Effector CD8-positive, alpha-beta T cell (primary cell): ENCODE measurements around the gene POGLUT2.

Experiments
- DNase-seq: peaks from one replicate; lab custom pipeline; 2025; lab: John Stamatoyannopoulos, UW
- total RNA-seq, 4 experiments: gene quantifications; one replicate each; lab custom pipeline; 2026; lab: John Stamatoyannopoulos, UW

POGLUT2 gene
- total RNA-seq, result 1.7 to 6.4 (median 3.6) reads per million in 4 experiments

DNA sequence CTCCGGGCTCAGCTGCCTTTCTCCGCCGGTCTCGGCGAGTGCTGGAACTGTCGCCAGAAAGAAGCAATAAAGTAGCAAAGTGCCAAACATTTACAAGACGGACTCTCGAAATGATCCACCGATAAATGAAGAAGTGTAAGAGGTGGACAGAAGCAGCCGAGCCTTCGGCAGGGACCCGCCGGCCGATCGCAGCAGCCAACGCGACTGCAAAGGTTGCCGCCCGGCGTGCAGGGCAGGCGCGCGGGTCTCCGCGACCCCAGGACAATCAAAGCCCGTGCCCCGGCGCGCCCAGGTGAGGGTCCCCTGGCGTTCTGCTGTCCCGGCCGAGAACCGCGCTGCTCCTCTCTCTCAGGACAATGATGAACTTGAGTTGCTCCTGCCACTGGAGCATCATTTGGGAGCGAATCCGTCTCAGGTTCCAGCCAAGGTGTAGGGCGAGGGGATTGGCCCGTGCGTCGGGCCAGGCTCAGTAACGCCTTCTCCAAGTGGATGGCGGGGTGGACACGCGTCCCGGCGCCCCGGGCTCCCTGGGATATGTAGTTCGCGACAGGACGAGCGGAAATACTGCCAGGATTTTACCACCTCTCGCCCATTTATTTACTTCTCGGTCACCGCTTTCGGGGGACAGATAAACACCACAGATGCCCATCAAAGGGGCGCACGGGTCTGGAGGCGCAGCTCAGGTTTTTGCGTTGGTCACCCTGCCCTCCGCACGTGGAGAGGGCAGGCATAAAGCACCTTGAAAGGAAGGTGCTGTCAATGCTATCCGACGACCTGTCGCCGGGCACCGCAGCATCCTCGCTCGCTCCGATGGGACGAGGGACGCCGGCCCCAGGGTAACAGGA is at the start of gene POGLUT2, which contains the start of gene BIVM:
POGLUT2 (minus strand) TSS at position 396 of the 845 bp plus-strand sequence; CDS start at position 90, 306 bp downstream.
BIVM (plus strand) TSS at position 539 of the 845 bp plus-strand sequence. CDS start 8,149 bp downstream, outside the sequence.
- peak; percentile 44 for DNase-seq

DNA sequence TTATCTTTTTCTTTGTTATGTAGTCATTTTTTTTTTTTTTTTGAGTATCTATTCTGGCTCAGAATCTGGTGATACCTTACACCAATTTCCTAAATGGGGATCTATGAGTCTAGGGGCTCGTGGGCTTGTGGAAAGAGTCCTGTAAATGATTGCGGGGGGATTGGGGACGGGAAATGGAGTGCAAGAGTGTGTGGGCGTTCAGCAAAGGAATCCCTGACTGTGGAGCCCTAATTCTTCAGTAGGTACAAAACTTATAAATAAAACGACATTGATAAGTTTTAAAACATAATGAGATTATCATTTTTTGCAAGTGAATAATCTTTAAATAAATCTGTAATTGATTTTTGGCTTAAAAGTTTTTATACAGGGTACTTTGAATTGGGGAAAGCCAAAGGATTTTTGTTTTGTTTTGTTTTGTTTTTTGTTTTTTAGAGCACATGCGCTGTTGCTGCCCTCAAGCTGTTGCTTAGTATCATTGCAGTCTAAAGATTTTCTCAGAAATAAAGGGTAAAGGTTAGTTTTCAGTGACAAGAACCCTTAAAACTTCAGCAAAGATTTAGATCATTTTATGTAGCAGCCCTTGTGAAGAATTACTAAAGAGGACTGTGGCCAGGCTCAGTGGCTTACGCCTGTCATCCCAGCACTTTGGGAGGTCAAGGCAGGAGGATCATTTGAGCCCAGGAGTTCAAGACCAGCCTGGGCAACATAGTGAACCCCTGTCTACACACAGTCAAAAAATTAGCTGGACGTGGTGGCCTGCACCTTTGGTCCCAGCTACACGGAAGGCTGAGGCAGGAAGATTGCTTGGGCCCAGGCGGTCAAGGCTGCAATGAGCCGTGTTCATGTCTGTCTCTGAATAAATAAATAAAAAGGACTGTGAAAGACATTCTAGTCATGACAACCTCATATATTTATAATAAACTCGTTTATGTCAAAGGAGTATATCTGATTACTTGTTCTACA is 48.8 kb upstream of the POGLUT2 start:
- no peak for DNase-seq

- DNase-seq, result peak; percentile 29
Observed at GRCh38 chr13:102846261-102847015, 47.7 kb upstream of the POGLUT2 start.

DNA sequence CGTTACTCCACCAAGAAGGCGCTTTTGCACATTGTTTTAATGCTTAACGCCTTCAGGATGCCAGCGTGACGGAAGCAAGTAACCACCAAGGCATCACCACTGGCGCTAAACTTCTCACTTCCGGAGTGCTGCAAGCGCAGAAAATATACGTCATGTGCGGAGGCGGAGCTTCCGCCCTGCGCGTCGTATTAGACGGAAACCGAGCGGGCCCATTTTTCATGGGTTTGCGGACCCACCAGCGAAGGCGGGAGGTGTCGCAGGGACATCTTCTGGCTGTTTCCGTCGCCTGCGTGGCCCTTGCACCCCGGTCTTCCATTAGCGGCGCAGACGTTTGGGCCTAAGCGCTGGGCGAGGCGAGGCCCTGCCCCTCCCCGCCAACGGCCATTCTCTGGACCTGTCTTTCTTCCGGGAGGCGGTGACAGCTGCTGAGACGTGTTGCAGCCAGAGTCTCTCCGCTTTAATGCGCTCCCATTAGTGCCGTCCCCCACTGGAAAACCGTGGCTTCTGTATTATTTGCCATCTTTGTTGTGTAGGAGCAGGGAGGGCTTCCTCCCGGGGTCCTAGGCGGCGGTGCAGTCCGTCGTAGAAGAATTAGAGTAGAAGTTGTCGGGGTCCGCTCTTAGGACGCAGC is 47.0 kb upstream of the POGLUT2 start, which contains the start of gene ERCC5:
ERCC5 (plus strand) TSS at position 403 of the 631 bp plus-strand sequence. CDS start 235 bp downstream, outside the sequence.
- DNase-seq, result peak; percentile 90

- no peak for DNase-seq
Observed at GRCh38 chr13:102845289-102845629, 46.5 kb upstream of the POGLUT2 start.

- DNase-seq, result no peak
Observed at GRCh38 chr13:102839462-102839861, 40.7 kb upstream of the POGLUT2 start.

DNA sequence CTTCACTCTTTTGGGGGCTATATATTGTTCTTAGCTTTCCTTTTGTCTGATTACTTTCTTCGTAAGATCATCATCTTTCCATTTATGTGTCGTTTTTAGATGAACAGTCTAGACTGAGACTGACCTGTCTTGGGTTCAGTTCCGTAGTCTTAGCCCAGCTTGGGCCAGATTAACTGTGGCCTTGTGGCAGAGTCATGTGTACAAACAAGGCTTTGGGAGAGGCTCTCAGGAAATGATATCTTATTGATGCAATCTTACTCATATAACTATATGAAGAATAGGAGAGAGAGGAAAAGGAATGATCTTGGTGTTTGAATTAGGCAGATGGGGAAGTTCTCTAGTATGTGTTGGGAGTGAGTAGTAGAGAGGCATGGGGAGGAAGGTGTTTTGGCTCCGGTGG is 40.2 kb upstream of the POGLUT2 start:
- DNase-seq, result no peak

GRCh38 chr13:102838273-102838672 is 39.5 kb upstream of the POGLUT2 start:
- no peak for DNase-seq

- no peak for DNase-seq
Observed at GRCh38 chr13:102836471-102836870, 37.7 kb upstream of the POGLUT2 start.

DNA sequence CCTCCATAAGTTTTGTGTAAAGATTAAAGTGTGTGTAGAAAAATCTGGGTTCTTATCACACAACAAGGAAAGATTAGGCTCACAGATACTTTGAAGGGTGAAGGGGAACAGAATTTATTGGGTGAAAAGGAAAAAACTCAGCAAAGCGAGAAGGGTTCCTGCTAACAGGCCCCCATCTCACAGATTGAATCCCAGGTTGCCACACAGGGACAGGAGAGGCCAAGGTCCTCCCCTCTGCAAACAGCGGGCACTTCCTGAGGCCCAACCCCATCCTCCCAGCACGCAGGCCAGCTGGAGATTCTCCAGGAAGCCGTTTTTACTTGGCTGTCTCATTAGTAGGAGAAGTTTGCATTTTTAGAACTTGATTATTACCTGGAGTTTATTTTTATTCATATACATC is 31.9 kb upstream of the POGLUT2 start:
- DNase-seq, result no peak

DNA sequence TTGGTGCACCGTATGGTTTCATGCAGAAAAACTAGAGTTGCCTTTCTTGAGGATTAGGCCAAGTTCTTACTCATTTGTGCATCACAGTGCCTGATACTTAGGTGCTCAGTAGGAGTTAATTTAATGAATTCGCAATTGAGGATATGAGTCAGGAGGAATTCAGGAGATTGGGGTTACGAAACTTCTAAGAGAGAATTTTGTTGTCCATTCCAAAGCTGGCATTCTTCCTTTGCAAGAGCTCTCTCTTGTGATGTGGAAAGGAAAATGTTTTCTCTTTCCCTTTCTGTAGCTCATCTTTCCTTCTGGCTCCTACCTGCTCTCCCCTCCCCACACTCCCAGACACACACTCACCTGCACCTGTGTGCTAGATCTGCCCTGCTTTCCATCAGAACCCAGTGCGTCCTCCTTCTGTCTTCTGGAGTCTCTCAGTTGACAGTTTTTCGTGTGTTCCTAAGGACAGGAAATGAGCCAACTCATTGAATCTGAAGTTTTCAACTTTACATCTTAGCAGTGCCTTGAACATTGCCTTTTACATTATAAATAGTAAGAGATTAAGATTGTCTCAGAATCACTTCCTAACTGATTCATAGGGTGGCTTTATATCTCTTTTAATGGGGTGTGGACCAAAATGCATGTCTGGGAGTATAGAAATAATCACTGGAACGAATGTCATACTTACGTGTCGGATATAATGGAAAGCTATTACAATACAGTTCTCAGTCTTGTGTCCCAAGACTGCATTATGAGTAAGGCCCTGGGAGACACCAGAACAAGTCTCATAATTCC is 27.3 kb upstream of the POGLUT2 start:
- no peak for DNase-seq

GRCh38 chr13:102825400-102825799 is 26.6 kb upstream of the POGLUT2 start:
- DNase-seq, result no peak

- no peak for DNase-seq
Observed at GRCh38 chr13:102817907-102818306, 19.1 kb upstream of the POGLUT2 start.

DNA sequence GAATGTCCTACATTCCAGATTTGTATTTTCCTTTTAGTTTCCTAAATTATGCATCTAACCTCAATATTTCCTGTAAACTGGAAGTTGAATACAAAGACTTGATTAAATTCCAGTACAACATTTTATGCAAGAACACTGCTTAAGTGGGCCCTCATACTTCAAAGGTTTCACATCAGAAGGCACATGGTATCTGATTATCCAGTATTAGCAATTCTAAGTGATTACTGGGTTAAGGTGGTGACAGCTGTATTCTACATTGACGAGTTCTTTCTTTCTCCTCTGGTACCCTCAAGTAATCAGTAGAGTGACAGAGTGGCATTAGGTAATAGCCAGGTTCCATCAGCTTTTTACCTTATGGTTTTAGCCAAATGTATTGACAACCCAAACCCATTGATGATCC is 18.5 kb upstream of the POGLUT2 start:
- no peak for DNase-seq

DNA sequence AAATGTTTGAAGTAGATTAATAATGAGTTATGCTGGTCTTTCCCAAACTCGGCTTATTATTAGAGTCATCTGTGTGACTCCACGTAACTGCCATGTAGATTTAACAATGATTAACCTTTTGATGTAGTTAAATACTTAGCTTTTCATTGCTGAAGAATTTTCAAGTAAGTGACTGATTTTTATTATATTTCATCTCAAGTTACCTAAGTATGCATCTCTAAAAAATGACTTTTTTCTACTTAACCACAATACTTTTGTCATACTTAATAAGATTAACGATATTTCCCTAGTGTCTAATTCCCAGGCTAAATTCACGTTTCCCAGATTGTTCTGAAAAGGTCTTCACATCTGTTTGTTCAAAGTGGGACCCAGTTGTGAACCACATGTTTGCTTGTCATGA is 17.9 kb upstream of the POGLUT2 start:
- no peak for DNase-seq

DNA sequence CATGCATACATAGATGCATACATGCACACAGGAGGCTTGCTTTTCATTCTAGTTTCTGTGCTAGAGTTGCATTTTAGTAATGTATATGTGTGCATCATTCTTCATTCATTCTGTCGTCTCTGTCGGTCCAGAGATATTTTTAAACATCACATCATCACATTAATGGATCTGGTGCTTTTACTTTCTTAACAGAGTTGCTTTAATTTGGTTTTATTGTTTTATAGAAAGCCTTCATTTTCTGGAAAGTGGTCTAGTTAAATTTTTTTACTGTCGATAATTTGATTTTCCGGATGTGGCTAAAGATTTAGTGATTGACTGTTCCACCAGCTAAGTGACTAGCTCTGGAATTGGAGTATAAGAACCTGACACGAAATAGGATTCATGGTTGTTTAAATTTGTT is 17.0 kb upstream of the POGLUT2 start:
- DNase-seq, result no peak

GRCh38 chr13:102814793-102815192 is 16.0 kb upstream of the POGLUT2 start:
- no peak for DNase-seq

DNA sequence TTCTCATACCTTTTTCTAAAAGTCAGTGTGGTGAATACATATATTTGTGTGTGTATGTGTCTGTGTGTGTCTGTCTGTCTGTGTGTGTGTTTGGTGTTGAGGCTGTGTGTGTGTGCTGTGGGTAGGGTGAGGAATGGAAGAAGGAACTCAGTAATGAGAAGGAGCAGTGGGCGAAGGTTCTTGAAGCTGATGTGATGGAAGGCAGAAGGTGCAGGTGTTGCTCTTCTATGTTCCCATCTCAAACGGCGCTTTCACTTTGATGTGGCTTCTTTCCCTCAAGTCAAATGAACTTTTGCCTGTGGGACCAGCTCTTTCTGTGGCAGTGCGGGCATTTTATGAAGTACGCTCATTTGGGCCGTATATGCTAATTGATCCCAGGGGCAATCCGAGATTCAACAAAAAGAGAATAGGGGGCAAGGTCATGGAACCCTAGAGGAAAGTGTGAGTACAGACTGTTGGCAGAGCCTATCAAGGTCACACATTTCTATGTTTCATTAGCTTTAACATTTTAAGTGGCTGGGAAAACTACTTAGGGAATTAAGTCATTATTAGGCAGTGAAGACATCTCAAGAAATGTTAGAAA is 15.3 kb upstream of the POGLUT2 start:
- no peak for DNase-seq

- DNase-seq, result no peak
Observed at GRCh38 chr13:102812611-102813287, 14.0 kb upstream of the POGLUT2 start.
